NCI-H2196 (cell line): Measurements from ENCODE around the gene PTPMT1.
A peak's percentile ranks its signal among the peaks of the same experiment; 100 is the strongest.

Source experiments
- DNase-seq: peaks from one replicate; lab custom pipeline; 2025; ENCODE audit not compliant: unreplicated experiment; lab: John Stamatoyannopoulos, UW

PTPMT1 gene

DNA sequence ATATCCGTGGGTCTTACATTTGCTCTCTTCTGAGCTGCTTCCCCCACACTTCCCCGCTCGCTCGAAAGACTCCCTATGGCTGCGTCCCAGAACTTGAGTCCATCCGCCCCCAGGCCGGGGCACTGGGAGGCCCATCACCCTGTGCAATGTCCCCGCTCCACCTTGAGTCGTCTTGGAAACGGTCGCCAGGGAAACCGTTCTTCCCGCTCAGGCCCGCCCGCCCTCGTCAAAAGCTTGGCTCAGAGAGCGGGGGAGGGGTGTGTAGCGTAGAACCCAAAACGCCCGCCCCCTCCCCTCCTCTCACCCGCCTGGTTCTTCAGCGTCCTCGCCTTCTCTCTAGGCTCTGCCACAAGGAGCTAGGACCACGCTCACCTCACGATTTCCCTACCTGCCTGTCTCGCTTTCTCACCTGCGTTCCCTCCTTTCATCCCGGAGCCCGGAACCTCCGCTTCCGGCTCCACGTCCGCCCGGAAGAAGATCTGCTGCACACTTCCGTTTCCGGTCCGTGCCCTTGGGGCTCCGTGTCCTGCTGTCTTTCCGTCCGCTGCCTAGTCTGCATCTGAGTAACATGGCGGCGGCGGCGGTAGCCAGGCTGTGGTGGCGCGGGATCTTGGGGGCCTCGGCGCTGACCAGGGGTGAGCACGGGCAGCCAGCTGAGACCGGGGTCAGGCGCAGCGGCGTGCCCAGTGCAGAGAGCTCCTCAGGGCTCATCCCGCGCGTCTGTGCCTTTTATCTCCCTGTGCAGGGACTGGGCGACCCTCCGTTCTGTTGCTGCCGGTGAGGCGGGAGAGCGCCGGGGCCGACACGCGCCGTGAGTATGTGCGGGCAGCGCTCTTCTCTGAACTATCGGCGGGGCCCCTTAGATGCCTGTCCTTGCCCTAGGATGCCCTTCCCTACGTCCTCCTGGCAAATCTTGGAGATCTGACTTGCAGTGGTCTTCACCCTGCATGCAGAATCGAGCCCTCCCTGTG, 13.4 kb downstream of the PTPMT1 start, which contains the start of the genes KBTBD4 and NDUFS3:
Gene KBTBD4, minus strand, starts transcription at position 447 of the 971 bp plus-strand sequence. Its CDS starts 19 bp downstream, at position 428.
Gene NDUFS3, plus strand, starts transcription at position 551 of the 971 bp plus-strand sequence. Its CDS starts 18 bp downstream, at position 569.
- peak; percentile 91 for DNase-seq

- no peak for DNase-seq
These were observed 18.4 kb downstream of the PTPMT1 start for GRCh38 chr11:47583844-47584243.

- no peak for DNase-seq
These were observed 20.9 kb downstream of the PTPMT1 start, which contains the start of gene FAM180B for GRCh38 chr11:47586098-47586855. TSS of gene FAM180B (plus strand) at chr11:47586678. CDS start at chr11:47586769, 91 bp downstream.

GRCh38 chr11:47587039-47587716, 21.8 kb downstream of the PTPMT1 start:
- DNase-seq: no peak

- DNase-seq: no peak
These were observed 22.4 kb downstream of the PTPMT1 start for GRCh38 chr11:47587723-47588326.

DNA sequence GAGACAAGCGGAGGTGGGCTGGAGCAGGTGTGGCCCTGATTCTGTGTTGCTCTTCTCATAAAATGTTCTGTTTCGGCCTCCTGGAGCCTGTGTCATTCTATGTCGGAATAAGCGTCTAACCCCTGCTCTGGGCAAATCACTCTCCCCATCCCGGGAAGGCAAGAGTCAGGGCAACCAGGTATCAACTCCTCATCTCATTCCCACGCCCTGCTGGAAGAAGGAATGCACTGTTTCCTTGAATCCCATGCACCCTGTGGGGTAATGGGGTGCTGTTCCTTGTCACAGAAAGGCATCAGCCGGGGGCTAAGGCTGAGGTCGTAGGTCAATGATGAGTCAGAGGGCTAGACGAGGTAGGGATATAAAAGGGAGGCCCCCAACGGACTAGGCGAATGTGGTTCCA, 23.7 kb downstream of the PTPMT1 start:
- DNase-seq: no peak

- no peak for DNase-seq
These were observed 24.2 kb downstream of the PTPMT1 start for GRCh38 chr11:47589584-47589976.

- DNase-seq: no peak
These were observed 24.8 kb downstream of the PTPMT1 start for GRCh38 chr11:47589977-47590861.

- no peak for DNase-seq
These were observed 26.4 kb downstream of the PTPMT1 start for GRCh38 chr11:47591764-47592163.

GRCh38 chr11:47592251-47592650, 26.9 kb downstream of the PTPMT1 start:
- no peak for DNase-seq

DNA sequence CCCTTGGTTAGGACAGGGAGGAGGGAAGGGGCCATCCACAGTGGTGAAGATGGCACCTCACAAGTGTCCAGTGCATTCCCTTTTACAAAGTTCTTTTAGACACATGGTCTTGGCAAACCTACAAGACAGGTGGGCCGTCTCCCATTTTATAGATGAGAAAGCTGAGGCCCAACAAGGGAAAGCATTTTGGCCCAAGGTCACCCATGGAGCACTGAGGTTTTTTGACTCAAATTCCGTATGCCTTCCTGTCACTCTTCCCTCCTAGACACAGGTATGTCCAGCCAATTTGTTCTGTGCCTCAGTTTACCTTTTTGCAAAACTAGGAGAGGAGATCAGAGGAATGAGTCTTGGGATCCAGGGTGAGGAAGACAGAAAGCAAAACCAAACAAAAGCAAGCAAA, 27.6 kb downstream of the PTPMT1 start:
- DNase-seq: no peak

DNA sequence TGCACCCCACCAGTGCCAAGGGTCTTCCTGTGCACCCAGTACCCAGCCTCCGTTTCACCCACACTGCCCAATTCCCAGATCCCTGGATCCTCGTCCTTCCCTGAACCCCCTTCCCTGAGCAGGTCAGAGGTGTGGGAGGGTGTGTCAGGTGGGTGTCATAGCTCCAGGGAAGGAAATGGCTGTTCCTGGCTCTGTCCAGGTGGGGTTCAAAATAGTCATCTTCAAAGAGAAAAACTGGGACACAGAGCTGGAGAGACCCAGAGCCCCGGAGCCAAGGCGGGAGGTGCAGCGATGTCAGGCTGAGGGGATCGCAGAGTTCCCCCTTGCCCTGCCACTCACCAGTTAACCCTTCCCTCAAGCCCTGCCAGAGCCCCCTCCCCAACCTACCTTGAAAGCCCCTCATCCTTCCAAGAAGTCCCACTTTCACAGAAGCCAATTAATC, 28.1 kb downstream of the PTPMT1 start:
- no peak for DNase-seq

- no peak for DNase-seq
These were observed 28.8 kb downstream of the PTPMT1 start, which contains the start of gene C1QTNF4 for GRCh38 chr11:47593934-47594855. TSS of gene C1QTNF4 (minus strand) at chr11:47594411. CDS start at chr11:47590810, 3,601 bp downstream.

DNA sequence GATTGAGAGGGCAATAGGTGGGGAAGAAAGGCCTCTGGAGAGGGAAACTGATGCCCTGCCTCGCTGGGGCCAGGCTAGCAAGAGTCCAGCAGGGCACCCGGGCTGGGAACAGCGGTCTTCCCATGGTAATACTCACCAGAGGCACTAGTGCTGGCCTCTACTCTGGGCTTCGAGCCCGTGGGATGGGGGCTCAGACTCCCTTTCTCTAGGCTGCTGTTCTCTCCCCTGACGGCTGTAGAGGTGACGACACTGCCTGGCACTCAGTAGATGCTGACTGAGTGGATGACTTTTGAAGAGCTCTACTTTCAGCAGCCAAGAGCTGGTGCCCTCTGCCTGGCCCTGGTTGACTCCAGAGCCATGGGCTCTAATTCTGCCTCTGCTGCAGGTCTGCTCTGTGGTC, 29.6 kb downstream of the PTPMT1 start:
- no peak for DNase-seq

GRCh38 chr11:47595967-47596366, 30.6 kb downstream of the PTPMT1 start:
- no peak for DNase-seq

DNA sequence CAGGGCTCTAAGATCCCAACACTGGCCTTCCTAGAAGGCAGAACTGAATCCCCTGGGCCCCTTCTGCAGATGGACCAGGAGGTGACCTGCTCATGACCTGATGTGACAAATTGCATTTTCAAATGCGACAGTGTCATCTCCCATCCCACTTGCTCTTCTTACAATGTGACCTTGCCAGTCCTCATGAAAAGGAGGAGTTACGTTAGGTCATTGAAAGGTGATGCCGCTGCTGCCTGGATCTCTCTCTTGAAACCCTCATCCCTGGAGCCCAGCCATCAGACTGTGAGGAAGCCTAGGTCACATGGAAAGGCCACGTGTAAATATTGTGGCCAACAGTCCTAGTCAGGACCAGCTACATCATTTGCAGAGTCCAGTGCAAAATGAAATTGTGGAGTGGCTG, 34.5 kb downstream of the PTPMT1 start:
- peak; percentile 40 for DNase-seq

DNA sequence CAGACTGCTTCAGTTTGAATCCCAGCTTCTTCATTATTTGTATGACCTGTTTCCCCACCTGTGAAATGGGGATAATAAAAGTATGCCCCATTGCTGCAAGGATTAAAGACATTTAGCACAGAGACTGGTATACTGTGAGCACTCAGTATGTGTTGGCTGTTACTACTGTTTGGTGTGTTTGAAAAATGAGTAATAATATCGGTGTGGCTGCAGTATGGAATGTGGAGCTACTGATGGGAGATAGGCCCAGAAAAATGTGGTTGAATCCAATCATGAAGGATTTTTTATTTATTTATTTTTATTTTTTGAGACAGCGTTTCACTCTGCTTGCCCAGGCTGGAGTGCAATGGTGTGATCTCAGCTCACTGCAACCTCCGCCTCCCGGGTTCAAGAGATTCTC, 37.9 kb downstream of the PTPMT1 start:
- DNase-seq: no peak

- DNase-seq: no peak
These were observed 40.5 kb downstream of the PTPMT1 start for GRCh38 chr11:47605921-47606320.
